ENCODE data around the gene PRRG4.

Gene PRRG4

DNA sequence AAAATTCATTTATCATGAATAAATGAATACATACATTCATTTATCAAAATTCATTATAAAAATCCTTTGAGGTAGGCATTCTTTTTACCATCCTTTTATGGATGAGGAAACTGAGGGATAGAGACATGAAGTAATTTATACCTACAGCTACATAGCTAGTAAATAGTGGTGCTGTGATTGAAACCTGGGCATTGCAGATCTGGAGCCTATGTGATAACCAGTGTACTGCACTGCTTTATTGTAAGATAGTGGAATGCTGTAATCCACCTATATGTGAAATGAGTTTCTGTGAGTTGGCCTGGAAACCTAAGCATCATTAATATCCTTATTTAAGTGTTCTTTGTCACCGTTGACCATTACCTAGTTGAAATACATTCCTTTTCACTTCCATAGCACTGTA, 67.4 kb downstream of the PRRG4 start:
- TF ChIP-seq, protein P1, sequence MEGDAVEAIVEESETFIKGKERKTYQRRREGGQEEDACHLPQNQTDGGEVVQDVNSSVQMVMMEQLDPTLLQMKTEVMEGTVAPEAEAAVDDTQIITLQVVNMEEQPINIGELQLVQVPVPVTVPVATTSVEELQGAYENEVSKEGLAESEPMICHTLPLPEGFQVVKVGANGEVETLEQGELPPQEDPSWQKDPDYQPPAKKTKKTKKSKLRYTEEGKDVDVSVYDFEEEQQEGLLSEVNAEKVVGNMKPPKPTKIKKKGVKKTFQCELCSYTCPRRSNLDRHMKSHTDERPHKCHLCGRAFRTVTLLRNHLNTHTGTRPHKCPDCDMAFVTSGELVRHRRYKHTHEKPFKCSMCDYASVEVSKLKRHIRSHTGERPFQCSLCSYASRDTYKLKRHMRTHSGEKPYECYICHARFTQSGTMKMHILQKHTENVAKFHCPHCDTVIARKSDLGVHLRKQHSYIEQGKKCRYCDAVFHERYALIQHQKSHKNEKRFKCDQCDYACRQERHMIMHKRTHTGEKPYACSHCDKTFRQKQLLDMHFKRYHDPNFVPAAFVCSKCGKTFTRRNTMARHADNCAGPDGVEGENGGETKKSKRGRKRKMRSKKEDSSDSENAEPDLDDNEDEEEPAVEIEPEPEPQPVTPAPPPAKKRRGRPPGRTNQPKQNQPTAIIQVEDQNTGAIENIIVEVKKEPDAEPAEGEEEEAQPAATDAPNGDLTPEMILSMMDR (IDR thresholded peaks at IDR 0.05; ENCODE audit: control insufficient read depth, insufficient read depth, low read depth, low read length, missing control alignments) = no peak
- DNase-seq (ENCODE audit: low read depth) = no peak
- no peak overlapping the region for H3K4me3 ChIP-seq (ENCODE audit: control insufficient read depth, low read depth, low read length)

DNA sequence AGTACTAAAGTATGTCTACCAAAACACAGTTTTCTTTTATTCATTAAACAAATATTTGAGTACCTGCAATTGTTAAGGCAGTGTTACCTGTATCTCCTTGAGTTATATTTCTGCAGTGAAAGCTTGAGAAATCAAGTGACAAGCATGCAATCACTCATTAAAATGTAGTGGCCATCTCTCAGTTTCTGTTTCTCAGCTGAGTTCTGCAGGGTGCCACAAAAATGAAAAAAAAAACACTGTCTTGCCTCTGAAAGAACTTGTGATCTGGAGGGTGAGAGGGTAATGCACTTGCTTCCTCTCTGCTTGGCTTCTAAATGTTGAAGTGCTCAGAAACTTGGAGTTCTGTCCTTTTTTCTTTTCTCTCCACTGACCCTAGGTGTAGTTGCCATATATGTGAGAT, 69.7 kb downstream of the PRRG4 start:
- DNase-seq (ENCODE audit: low read depth) = no peak
- H3K4me3 ChIP-seq (ENCODE audit: control insufficient read depth, low read depth, low read length) = no peak overlapping the region
- TF ChIP-seq, protein P1 (IDR thresholded peaks at IDR 0.05; ENCODE audit: control insufficient read depth, insufficient read depth, low read depth, low read length, missing control alignments) = no peak

DNA sequence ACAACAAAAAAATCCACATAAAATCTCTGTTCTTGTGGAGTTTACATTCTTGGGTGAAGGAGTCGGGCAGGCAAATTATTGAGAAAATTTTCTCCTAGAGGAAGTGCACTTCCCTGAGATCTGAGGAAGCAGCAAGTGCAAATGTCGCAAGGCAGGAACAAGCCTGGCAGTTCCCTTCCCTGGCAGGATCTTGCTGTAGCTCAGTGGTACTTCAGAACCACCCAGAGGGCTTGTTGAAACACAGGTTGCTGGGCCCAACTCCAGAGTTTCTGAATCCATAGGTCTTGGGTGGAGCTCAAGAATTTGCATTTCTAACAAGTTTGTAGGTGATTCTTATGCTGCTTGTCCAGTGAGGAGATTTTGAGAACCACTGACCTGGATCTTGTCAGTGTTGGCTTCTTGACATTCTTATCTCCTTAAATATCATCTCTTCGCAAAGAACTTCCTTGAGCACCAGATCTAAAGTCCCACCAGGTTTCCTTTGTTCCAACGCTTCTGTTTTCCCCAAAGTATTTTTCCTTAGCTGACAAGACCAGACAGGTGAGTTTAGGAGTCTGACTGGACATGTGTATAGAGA, 72.5 kb downstream of the PRRG4 start:
- TF ChIP-seq, protein P1 (IDR thresholded peaks at IDR 0.05; ENCODE audit: control insufficient read depth, insufficient read depth, low read depth, low read length, missing control alignments) = no peak
- no peak for DNase-seq (ENCODE audit: low read depth)
- no peak overlapping the region for H3K4me3 ChIP-seq (ENCODE audit: control insufficient read depth, low read depth, low read length)

DNA sequence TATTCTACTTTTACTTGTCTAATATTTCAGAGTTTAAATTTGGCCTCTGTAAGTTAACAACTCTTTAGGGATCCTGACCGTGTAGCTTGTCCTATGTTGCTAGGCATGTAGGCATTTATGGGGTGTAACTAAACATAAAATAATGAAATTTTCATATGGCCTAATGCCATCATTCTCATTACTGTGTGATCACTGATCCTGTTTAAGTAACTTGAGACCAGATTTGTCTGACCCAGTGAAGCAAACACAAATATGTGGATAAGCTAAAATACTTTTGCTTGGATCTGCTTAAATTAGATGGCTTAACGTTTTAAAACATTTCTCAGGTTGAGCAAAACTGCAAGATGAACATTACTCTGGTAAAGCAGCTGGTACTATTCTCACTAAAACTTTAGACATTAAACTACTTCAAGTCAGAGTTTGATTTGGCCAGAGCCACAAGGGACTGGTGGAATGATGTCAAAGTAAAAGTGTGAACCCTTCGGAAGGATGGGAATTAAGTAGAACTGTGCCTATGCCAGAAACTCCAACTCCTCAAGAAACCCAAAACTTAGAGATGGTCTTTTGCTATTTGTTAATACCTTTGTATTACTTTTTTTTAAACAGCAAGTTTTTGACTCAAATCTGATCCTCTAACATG, 75.4 kb downstream of the PRRG4 start:
- TF ChIP-seq, protein P1 (IDR thresholded peaks at IDR 0.05; ENCODE audit: control insufficient read depth, insufficient read depth, low read depth, low read length, missing control alignments) = no peak
- no peak overlapping the region for H3K4me3 ChIP-seq (ENCODE audit: control insufficient read depth, low read depth, low read length)
- no peak for DNase-seq (ENCODE audit: low read depth)

Measured in AG09309 (cell line).